ENCODE data around the gene TAF15.

DNA sequence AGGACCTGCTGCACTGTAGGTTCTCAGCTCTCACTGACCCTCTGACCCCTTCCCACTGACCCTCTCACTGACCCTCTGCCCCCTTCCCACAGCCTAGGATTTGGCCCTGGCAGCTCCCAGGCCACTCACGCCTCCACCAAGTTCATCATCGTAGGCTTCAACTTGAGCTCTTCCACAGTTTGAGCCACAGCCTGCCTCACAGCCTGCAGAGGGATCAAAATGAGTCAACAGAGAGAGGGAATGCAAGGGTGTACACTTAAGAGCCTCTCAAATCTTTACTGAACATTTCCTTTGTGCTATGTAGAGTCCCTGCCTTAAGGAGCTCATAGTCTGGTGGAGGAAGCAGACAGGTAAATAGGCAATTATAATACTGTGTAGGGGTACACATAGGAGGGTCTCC is 47.3 kb downstream of the TAF15 start:
- TF ChIP-seq, protein P1, sequence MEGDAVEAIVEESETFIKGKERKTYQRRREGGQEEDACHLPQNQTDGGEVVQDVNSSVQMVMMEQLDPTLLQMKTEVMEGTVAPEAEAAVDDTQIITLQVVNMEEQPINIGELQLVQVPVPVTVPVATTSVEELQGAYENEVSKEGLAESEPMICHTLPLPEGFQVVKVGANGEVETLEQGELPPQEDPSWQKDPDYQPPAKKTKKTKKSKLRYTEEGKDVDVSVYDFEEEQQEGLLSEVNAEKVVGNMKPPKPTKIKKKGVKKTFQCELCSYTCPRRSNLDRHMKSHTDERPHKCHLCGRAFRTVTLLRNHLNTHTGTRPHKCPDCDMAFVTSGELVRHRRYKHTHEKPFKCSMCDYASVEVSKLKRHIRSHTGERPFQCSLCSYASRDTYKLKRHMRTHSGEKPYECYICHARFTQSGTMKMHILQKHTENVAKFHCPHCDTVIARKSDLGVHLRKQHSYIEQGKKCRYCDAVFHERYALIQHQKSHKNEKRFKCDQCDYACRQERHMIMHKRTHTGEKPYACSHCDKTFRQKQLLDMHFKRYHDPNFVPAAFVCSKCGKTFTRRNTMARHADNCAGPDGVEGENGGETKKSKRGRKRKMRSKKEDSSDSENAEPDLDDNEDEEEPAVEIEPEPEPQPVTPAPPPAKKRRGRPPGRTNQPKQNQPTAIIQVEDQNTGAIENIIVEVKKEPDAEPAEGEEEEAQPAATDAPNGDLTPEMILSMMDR (IDR thresholded peaks at IDR 0.05): no peak
- TF ChIP-seq FOSL2 (IDR thresholded peaks at IDR 0.05; ENCODE audit: borderline replicate concordance, low read depth) (no peak), SIN3A (IDR thresholded peaks at IDR 0.05; ENCODE audit: borderline replicate concordance, low read depth, low read length) (no peak)
